HG02981 (cell line): Measurements from ENCODE around the gene ARHGAP8.
"Not testable (repeated sequence)": the region's sequence is repeated elsewhere in the genome, so short reads cannot be mapped to it uniquely, and the experiment has no call there.

ENCODE experiments used
- ATAC-seq: cut with Tn5 transposase; IDR thresholded peaks from one replicate; pipeline ENCODE4 v1.9.1; 2021; ENCODE audit warnings: mild to moderate bottlenecking, moderate library complexity; ENCODE audit not compliant: unreplicated experiment

Gene ARHGAP8

DNA sequence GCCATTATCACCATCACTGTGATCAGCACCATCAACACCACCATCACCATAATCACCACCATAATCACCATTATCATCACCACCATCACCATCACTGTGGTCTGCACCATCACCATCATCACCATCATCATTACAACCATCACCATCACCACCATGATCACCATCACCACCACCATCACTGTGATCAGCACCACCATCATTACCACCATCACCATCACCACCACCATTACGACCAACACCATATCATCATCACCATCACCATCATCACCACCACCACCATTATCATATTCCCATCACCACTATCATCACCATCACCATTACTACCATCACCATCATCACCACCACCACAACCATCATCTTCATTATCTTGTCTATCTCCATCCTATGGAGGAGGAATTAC, 132.2 kb downstream of the ARHGAP8 start:
- no peak for ATAC-seq

- no peak for ATAC-seq
Measured at GRCh38 chr22:44884968-44885805, 132.8 kb downstream of the ARHGAP8 start.

- no peak for ATAC-seq
Measured at GRCh38 chr22:44885806-44886360, 133.5 kb downstream of the ARHGAP8 start.

DNA sequence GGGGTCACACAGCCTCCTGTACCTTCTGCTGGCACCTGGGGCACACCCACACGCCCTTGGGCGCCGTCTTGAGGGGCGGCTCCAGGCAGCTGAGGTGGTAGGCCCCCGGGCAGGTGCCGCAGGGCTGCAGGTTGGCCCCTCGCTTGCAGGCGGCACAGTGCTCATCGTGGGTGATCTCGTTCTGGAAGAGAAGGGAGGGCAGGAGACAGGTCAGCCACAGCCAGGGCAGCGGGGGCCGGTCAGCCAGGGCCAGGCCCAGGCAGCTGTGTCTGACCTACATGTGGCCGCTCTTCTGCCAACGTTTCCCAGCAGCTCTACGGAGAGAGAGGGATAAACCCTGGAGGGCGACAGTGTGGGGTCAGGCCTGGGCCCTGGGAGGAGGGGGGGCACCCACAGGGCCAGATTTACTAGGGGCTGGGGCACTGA, 135.6 kb downstream of the ARHGAP8 start:
- no peak for ATAC-seq

- no peak for ATAC-seq
Measured at GRCh38 chr22:44888491-44889254, 136.3 kb downstream of the ARHGAP8 start.

- ATAC-seq = no peak
Measured at GRCh38 chr22:44889255-44889878, 137.0 kb downstream of the ARHGAP8 start.

- ATAC-seq = no peak
Measured at GRCh38 chr22:44890416-44891292, 138.3 kb downstream of the ARHGAP8 start.

- no peak for ATAC-seq
Measured at GRCh38 chr22:44891293-44891747, 138.9 kb downstream of the ARHGAP8 start.

DNA sequence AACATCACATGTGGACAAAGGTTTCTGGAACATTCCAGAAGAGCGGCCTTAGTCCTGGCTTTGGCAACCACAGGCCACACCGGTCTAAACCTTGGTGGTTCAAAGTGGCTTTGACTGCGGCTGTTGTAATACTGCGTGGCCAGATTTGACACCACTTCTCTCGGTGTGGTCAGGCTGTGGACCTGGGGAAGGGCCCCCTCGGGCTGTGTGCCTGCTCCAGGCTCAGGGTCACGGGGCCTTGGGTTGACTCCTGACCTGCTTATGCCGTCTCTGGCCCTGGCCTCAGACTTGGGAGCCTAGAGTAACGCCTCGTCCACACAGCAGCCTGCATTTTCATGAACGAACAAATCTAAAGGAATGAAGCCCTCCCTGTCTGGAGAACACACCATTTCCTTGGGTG, 139.4 kb downstream of the ARHGAP8 start:
- ATAC-seq = no peak

DNA sequence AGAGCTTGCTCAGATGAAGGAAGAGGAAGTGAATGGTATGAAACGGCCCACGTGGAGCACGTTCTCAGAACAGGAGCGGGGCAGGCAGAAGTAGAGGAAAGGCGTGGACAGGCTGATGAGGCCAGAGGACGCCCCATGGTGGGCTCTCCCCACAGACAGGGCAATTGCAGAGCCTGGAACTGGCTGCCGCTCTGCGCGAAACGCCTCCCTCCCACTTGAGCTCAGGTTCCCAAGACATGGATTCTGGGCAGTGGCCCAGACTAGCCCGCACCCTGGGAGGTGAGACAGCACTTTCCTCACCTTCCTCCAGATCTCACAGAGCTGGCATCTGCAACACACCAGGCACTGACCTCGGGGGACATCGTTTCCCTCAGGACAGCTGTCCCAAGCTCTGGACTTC, 139.9 kb downstream of the ARHGAP8 start:
- no peak for ATAC-seq

DNA sequence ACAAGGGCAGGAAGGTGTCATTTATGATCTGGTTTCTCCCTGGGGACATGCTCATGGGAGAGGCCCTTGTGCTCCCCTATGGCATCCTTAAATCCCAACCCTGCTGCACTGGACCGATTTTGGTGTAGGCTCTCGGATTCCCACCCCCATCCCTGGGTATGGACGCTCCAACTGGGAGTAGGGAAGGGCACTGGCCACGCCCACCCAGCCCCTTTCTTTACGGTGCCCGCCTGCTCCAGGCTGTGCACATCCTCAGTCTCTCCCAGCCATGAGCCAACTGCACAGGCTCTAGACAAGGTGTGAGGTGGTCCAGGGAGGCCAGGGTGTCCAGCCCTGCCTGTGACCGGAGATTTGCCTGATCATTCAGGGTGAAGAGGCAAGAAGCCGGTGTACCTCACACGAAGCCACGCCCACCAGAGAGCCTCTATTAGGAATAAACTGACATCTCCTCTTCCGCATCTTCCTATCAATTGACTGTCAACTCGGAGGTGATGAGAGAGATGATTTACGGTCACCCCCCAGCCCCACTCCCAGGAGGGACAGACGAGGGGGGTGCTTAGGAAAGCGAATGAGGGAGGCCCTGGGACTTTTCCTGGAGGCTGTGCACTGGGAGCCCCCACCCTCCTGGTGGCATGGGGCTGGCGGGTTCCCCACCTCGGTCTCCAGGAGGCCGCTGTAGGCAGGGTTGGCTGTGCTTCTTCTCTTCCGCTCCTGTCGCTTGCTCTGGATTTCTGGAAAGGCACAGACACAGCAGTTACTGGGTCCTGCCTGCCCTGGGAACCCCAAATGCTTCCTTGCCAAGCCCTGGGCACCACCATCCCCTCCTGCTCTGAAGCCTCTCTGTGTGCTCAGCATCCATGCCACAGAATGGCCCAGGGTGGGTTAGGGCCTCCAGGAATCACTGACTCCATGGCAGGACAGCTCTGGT, 140.7 kb downstream of the ARHGAP8 start:
- no peak for ATAC-seq

GRCh38 chr22:44893731-44894080, 141.3 kb downstream of the ARHGAP8 start:
- ATAC-seq = no peak

DNA sequence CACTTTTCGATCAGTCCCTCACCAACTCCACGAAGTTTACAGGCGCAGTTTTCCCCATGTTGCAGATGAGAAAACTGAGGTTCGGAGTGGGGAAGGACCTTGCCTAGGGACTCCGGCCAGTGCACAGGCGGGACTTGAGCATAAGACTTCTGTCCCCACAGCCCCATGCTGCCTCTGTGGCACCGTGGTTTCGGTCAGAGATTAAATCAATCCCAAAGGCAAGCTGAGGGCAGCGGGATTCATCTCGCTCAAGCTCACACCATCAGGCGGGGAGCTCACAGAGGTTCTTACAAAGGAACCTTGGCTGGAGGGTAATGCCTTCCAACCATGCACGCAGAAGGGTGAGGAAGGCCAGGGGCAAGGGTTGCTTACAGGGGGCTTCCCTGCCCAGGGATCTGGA, 141.9 kb downstream of the ARHGAP8 start:
- no peak for ATAC-seq

DNA sequence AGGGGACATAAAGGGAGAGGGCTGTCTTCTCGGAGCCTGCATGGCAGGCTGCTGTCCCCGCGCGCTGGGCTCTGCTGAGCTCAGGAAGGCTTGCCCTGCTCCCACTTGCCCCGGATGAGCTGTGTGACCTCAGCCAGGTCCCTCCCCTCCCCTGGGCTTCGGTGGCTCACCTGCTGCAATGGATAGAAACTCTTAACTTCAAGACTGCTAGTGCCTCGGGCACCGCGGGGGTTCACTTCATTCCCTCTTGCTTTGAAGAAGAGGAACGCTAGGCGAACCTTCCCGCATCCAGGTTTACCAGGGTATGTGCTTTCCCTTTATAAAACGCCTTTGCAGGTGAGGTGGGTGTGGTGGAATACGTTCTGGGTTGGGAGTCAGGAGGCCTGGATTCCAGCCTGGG, 142.4 kb downstream of the ARHGAP8 start:
- ATAC-seq = no peak

DNA sequence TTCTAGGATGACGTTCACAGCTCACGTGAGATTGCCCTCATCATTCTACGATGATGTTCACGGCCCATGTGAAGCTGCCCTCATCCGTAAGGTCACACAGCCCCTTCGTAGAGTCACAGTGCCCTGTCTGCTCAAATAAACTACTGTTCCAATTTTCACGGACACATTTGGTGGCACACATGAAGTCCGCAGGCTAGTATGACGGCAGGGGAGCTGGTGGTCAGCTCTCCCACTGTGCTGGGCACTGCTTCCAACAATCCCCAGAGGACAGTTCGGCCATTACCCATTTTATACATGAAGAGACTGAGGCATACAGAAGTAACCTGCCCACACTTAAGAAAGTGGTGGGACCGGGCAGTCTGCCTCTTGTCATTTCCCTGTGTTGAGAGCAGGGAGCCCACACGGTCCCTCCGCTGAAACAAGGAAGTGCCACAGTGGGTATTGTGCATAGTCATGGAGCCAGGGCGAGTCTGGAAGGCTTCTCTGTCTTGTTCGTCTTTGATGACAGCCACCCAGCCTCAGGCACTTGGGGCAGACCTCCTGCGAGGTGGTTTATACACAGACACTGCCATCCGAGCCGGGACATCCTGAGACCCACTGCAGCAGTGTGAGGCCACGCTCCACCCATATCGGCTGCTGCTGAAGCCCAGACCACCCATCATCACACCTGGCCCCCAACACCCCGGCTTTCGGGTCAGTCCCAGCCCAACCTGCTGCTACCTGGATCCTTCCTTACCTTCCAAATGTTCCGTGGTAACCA, 143.1 kb downstream of the ARHGAP8 start:
- no peak for ATAC-seq

GRCh38 chr22:44898236-44898635, 145.9 kb downstream of the ARHGAP8 start:
- no peak for ATAC-seq

- ATAC-seq = no peak
Measured at GRCh38 chr22:44901301-44901700, 148.9 kb downstream of the ARHGAP8 start.

DNA sequence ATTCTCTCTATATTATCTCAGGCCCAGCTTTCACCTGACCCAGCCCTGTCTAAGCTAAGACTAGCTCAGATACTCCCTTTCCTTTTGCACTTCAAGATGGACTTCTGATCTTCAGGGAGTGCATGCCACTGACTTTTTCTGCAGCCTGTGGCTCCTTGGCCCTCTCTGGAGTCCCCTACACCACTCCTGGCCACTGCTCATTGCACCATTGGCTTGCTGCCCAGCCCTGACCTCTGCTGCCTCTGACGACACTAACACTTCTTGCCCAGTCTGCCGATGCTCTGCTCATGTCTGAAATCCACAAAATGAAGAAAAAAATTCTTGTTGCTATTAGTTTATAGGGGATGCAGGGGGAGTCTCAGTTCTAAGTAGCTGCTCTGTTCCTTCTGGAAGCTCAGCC, 150.8 kb downstream of the ARHGAP8 start:
- not testable (repeated sequence) for ATAC-seq
